ENCODE measurements around the gene BRSK1.
A peak's percentile ranks its signal among the peaks of the same experiment; 100 is the strongest.

- TF ChIP-seq MXI1 (conservative IDR thresholded peaks at IDR 0.05; ENCODE audit: poor library complexity, severe bottlenecking) (no peak), EZH2 (IDR thresholded peaks at IDR 0.05; ENCODE audit: borderline replicate concordance, insufficient read depth, low read length, poor library complexity, severe bottlenecking) (no peak), POLR2AphosphoS5 (IDR thresholded peaks at IDR 0.05) (peak; percentile 99), CTCF (IDR thresholded peaks at IDR 0.05; ENCODE audit: poor library complexity, severe bottlenecking) (no peak)
Observed at GRCh38 chr19:55339889-55340783, 56.3 kb downstream of the BRSK1 start.

Data from neural cell (in vitro differentiated cells).